ENCODE measurements around the gene MAP4. TPM values are rescaled to one million over a fixed set of nuclear protein-coding genes. Genes with fewer than 3 reads are reported as not detected.

Gene MAP4
- total and polyA plus RNA-seq, 12 donors: 141 to 1,345 (median 894) TPM

- peaks cover 0 to 59% (median 30%) of the 10 kb centered on the region in 9 donors for H3K36me3 ChIP-seq
- H3K27me3 ChIP-seq: no peaks in the 10 kb centered on the region
- no peak for ATAC-seq
- peak overlapping the region; percentile 81 to 100 (median 93) for H3K4me3 ChIP-seq
- peak overlapping the region in 8 of 10 donors; percentile 71 to 89 (median 86) for H3K27ac ChIP-seq
- 20 to 24% methylated on average over 7 of the region's 7 CpGs for WGBS, 2 donors
- intact Hi-C loops (cut with DNase I): loop anchor here in 2 of 10 donors (1.0 to 5.0 kb wide), 2 partner anchors 165 to 332 kb away; no protein-coding TSS in a partner anchor
- no peaks in the 10 kb centered on the region for H3K9me3 ChIP-seq
- DNase-seq: no peak
- H3K4me1 ChIP-seq: peaks cover 6 to 25% (median 23%) of the 10 kb centered on the region in 9 donors
- TF ChIP-seq CTCF (IDR thresholded peaks at IDR 0.05): no peak
Measured at GRCh38 chr3:47825590-47825989, 190.6 kb downstream of the MAP4 start.

GRCh38 chr3:47824541-47825473 lies 191.4 kb downstream of the MAP4 start:
- peak; percentile 67 to 98 (median 89) for TF ChIP-seq CTCF (IDR thresholded peaks at IDR 0.05)

GRCh38 chr3:47817609-47818008 lies 198.6 kb downstream of the MAP4 start:
- Histone ChIP-seq H3K4me1 (no peaks in the 10 kb centered on the region), H3K4me3 (no peak overlapping the region), H3K36me3 (peaks cover 0 to 98% (median 12%) of the 10 kb centered on the region in 9 donors), H3K9me3 (no peaks in the 10 kb centered on the region), H3K27ac (no peak overlapping the region), H3K27me3 (no peaks in the 10 kb centered on the region)
- no peak for ATAC-seq
- no peak for TF ChIP-seq CTCF (IDR thresholded peaks at IDR 0.05)
- 93 to 96% methylated on average over 7 of the region's 7 CpGs for WGBS, 2 donors
- intact Hi-C loops (cut with DNase I): no loop called here
- no peak for DNase-seq

More at GRCh38 chr3:47824541-47825473, 191.4 kb downstream of the MAP4 start:
- peaks cover 6 to 25% (median 23%) of the 10 kb centered on the region in 9 donors for H3K4me1 ChIP-seq
- 3 to 4% methylated on average over 66 to 77 of the region's 77 CpGs for WGBS, 2 donors
- H3K27me3 ChIP-seq: no peaks in the 10 kb centered on the region
- H3K27ac ChIP-seq: peak overlapping the region; percentile 62 to 89 (median 84)
- peak overlapping the region; percentile 81 to 100 (median 93) for H3K4me3 ChIP-seq
- intact Hi-C loops (cut with DNase I): loop anchor here in 5 of 10 donors (1.0 to 5.0 kb wide), 4 partner anchors 165 to 332 kb away; no protein-coding TSS in a partner anchor
- ATAC-seq (peak; percentile 97 to 99 (median 98)), DNase-seq (peak; percentile 56 to 81)
- H3K36me3 ChIP-seq: peaks cover 0 to 59% (median 22%) of the 10 kb centered on the region in 9 donors
- no peaks in the 10 kb centered on the region for H3K9me3 ChIP-seq

GRCh38 chr3:47813551-47814177 lies 202.6 kb downstream of the MAP4 start:
- H3K4me1 ChIP-seq: no peaks in the 10 kb centered on the region
- intact Hi-C loops (cut with DNase I): no loop called here
- 81 to 85% methylated on average over 8 of the region's 8 CpGs for WGBS, 2 donors
- DNase-seq: no peak
- TF ChIP-seq CTCF (IDR thresholded peaks at IDR 0.05): no peak
- no peak overlapping the region for H3K27ac ChIP-seq
- no peaks in the 10 kb centered on the region for H3K27me3 ChIP-seq
- no peaks in the 10 kb centered on the region for H3K9me3 ChIP-seq
- no peak for ATAC-seq
- peaks cover 0 to 100% (median 24%) of the 10 kb centered on the region in 9 donors for H3K36me3 ChIP-seq
- no peak overlapping the region for H3K4me3 ChIP-seq

All from heart right ventricle (tissue), 16 donors.